K562 (cell line): ENCODE measurements around the gene DZIP3. TPM values are rescaled to one million over a fixed set of nuclear protein-coding genes. Genes with fewer than 3 reads are reported as not detected.
A peak's percentile ranks its signal among the peaks of the same experiment; 100 is the strongest.

Experiments
- DMBX1 ChIP-seq: fragments of 250-450 bp; sonication (Bioruptor Pico); IDR thresholded peaks from 2 replicates; pipeline ENCODE4 v1.8.0; 2022; ENCODE audit warnings: inconsistent platforms, mild to moderate bottlenecking, moderate library complexity, borderline replicate concordance
- ESRRA ChIP-seq: fragments of 450-650 bp; IDR thresholded peaks from 2 replicates; pipeline ENCODE4 v1.6.1; 2014; ENCODE audit warnings: low read depth, mild to moderate bottlenecking, moderate library complexity, borderline replicate concordance
- HDAC8 ChIP-seq: fragments of 450-650 bp; IDR thresholded peaks from 2 replicates; pipeline ENCODE4 v1.6.1; 2016; ENCODE audit warnings: mild to moderate bottlenecking, missing genetic modification characterization, moderate library complexity, missing compliant biosample characterization
- IRF2 ChIP-seq: sonication (generic); formaldehyde crosslinking; IDR thresholded peaks from 2 replicates; pipeline ENCODE4 v1.8.1; 2022; ENCODE audit warnings: mild to moderate bottlenecking, missing genetic modification reagents
- NFRKB ChIP-seq: fragments of 450-650 bp; IDR thresholded peaks from 2 replicates; pipeline ENCODE4 v1.6.1; 2016; ENCODE audit warnings: low read depth
- POLR2G ChIP-seq: fragments of 200-400 bp; formaldehyde crosslinking; IDR thresholded peaks from 2 replicates; pipeline ENCODE4 v1.6.1; 2017; ENCODE audit warnings: low read depth, mild to moderate bottlenecking, antibody characterized with exemption, low read length, moderate library complexity
- PTTG1 ChIP-seq: fragments of 450-650 bp; IDR thresholded peaks from 2 replicates; pipeline ENCODE4 v1.6.1; 2016; ENCODE audit warnings: low read depth, mild to moderate bottlenecking, missing genetic modification characterization, missing compliant biosample characterization
- RUNX1 ChIP-seq: sonication (generic); IDR thresholded peaks from 2 replicates; pipeline ENCODE4 v1.6.1; 2016; ENCODE audit warnings: antibody characterized with exemption, low read depth
- SPI1 ChIP-seq: IDR thresholded peaks from 2 replicates; pipeline ENCODE4 v1.6.1; 2011; ENCODE audit warnings: low read depth, low read length, control low read depth, borderline replicate concordance
- TBP ChIP-seq: optimal IDR thresholded peaks from 2 replicates; pipeline ENCODE3; 2011; ENCODE audit warnings: low read depth, low read length, improper control_type of control experiment
- ZNF121 ChIP-seq: sonication (generic); formaldehyde crosslinking; conservative IDR thresholded peaks from 2 replicates; pipeline ENCODE4 v1.8.0; 2022; ENCODE audit warnings: missing genetic modification reagents
- ZNF134 ChIP-seq: fragments of 250-450 bp; sonication (Bioruptor Pico); conservative IDR thresholded peaks from 2 replicates; pipeline ENCODE4 v1.4.0; 2020
- ZNF347 ChIP-seq: fragments of 450-650 bp; formaldehyde crosslinking; IDR thresholded peaks from 2 replicates; pipeline ENCODE4 v1.4.0; 2020; ENCODE audit warnings: low read depth, mild to moderate bottlenecking, moderate library complexity
- ZNF445 ChIP-seq: fragments of 250-450 bp; sonication (Bioruptor Pico); IDR thresholded peaks from 2 replicates; pipeline ENCODE4 v1.4.0; 2020; ENCODE audit warnings: low read depth, mild to moderate bottlenecking, moderate library complexity
- polyA plus RNA-seq, 8 experiments: library from polyadenylated mRNA; depleted of rRNA in 4 of 8; stranded (reverse) in 5 of 8; unstranded in 3 of 8; fragments of >200 nt; fragmentation: Nextera tagmentation in 2 of 8; fragmentation: Illumina TruSeq in 1 of 8; extraction: Ambion mirVana in 2 of 8; extraction: Trizol in 1 of 8; gene quantifications; 2 replicates each; pipeline versions ENCODE4 v1.2.1 to v1.2.3, GENCODE V29; 2011 to 2014; ENCODE audit warnings: inconsistent platforms in 1 of 8, missing spikeins in 1 of 8
- total RNA-seq, 7 experiments: library from RNA; depleted of rRNA in 6 of 7; stranded (reverse); fragments of >200 nt in 6 of 7; fragmentation: Illumina TruSeq in 2 of 7; extraction: Trizol in 2 of 7; gene quantifications; 2 replicates each; pipeline versions ENCODE4 v1.2.1 to v1.2.3, GENCODE V29; 2011 to 2021; ENCODE audit warnings: low replicate concordance in 1 of 7
- TF ChIP-seq, protein P1 (sequence below), 2 experiments: fragments of 200-800 bp in 1 of 2; sonication (Bioruptor generic) in 1 of 2; sonication (generic) in 1 of 2; formaldehyde crosslinking in 1 of 2; IDR thresholded peaks in 1 of 2; conservative IDR thresholded peaks in 1 of 2; 2 replicates each; pipeline versions ENCODE4 v1.5.0 to v1.6.1; 2016 to 2020; ENCODE audit warnings: missing compliant biosample characterization in 1 of 2, missing genetic modification characterization in 1 of 2, missing genetic modification reagents in 1 of 2
- TF ChIP-seq, protein P2 (sequence below): fragments of 450-650 bp; conservative IDR thresholded peaks from 2 replicates; pipeline ENCODE4 v1.6.1; 2016; ENCODE audit warnings: missing genetic modification characterization, low read depth, mild to moderate bottlenecking, control low read depth, missing compliant biosample characterization
- TF ChIP-seq, protein P3 (sequence below): sonication (generic); formaldehyde crosslinking; IDR thresholded peaks from 2 replicates; pipeline ENCODE4 v1.8.0; 2022; ENCODE audit warnings: mild to moderate bottlenecking, missing genetic modification reagents
- TF ChIP-seq, protein P4 (sequence below), 3 experiments: fragments of 200-800 bp in 1 of 3; fragments of 250-450 bp in 1 of 3; fragments of 450-650 bp in 1 of 3; sonication (Bioruptor Pico) in 1 of 3; sonication (Bioruptor generic) in 1 of 3; formaldehyde crosslinking in 1 of 3; IDR thresholded peaks; 2 replicates each; pipeline versions ENCODE4 v1.6.1 to v1.8.0; 2016 to 2022; ENCODE audit warnings: mild to moderate bottlenecking in 2 of 3, missing genetic modification characterization in 2 of 3, missing compliant biosample characterization in 1 of 3, moderate library complexity in 1 of 3

DZIP3 gene
- total and polyA plus RNA-seq, 9 of the 15 experiments (the other 6 are each of a cell fraction or from before 2014, with no cell fraction given): 3.5 to 9.7 (median 5.7) TPM

DNA sequence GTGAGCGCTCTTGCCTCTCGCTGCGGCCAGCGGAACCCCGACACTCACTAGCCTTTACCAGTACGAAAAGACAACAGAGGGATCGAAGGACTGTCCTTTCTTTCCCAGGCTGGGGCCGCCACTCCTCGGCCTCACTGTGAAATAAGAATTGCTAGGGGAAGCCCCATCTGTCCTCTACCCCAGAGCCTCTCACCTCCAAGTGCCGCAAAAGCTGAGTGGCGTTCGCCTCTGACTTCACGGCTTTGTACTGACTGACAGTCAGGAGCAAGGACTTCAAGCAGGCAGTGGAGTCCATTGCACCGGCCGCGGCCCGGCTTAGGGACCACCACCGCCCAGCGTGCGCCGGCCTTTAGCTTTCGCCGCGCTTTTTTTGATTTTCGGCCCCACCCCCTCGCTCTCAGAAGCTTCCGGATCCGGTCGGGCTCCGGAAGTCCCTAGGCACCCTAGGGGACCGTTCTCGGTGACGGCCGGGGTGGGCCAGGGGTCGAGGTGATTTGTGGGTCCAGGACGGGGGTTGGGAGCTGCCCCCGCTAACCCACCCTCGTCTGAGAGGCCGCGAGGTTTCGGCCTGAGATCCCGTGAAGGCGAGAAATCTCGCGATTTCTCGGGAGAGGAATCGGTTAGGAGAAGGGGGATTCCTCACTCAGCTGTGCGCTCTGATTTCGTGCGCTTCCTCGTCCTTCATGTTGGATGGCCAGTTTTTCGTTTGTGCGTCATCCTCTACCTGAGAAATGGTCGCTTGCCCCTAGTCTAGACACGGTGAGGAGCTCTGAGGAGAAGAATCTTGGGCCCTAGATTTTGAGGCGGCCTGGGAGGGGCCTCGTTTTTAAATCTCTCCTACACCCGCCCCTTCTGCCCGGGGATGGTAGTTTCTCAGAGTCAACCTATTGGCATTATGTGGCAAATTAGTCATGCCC, at the start of gene DZIP3, which contains the start of gene CIP2A (continued):
- TF ChIP-seq TBP: peak; percentile 68
- no peak for TF ChIP-seq RUNX1
- TF ChIP-seq ZNF347: no peak
- peak; percentile 59 for TF ChIP-seq ESRRA
- TF ChIP-seq POLR2G: peak; percentile 95
- TF ChIP-seq, protein P1, sequence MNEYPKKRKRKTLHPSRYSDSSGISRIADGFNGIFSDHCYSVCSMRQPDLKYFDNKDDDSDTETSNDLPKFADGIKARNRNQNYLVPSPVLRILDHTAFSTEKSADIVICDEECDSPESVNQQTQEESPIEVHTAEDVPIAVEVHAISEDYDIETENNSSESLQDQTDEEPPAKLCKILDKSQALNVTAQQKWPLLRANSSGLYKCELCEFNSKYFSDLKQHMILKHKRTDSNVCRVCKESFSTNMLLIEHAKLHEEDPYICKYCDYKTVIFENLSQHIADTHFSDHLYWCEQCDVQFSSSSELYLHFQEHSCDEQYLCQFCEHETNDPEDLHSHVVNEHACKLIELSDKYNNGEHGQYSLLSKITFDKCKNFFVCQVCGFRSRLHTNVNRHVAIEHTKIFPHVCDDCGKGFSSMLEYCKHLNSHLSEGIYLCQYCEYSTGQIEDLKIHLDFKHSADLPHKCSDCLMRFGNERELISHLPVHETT (CRISPR knock-in tag; conservative IDR thresholded peaks at IDR 0.05 in 1 of 2, IDR thresholded peaks at IDR 0.05 in 1 of 2): peak in 1 of 2 experiments; percentile 52; a peak in 1 of 4 replicates
- no peak for TF ChIP-seq ZNF121 (CRISPR knock-in tag)
- TF ChIP-seq, protein P2, sequence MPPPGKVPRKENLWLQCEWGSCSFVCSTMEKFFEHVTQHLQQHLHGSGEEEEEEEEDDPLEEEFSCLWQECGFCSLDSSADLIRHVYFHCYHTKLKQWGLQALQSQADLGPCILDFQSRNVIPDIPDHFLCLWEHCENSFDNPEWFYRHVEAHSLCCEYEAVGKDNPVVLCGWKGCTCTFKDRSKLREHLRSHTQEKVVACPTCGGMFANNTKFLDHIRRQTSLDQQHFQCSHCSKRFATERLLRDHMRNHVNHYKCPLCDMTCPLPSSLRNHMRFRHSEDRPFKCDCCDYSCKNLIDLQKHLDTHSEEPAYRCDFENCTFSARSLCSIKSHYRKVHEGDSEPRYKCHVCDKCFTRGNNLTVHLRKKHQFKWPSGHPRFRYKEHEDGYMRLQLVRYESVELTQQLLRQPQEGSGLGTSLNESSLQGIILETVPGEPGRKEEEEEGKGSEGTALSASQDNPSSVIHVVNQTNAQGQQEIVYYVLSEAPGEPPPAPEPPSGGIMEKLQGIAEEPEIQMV (tag): no peak
- no peak for TF ChIP-seq ZNF445 (CRISPR knock-in tag)
- TF ChIP-seq, protein P3, sequence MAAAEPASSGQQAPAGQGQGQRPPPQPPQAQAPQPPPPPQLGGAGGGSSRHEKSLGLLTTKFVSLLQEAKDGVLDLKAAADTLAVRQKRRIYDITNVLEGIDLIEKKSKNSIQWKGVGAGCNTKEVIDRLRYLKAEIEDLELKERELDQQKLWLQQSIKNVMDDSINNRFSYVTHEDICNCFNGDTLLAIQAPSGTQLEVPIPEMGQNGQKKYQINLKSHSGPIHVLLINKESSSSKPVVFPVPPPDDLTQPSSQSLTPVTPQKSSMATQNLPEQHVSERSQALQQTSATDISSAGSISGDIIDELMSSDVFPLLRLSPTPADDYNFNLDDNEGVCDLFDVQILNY: no peak
- TF ChIP-seq DMBX1 (CRISPR knock-in tag): no peak
- no peak for TF ChIP-seq SPI1
- no peak for TF ChIP-seq HDAC8
- no peak for TF ChIP-seq ZNF134 (CRISPR knock-in tag)
- TF ChIP-seq NFRKB: peak; percentile 45; the same call in 1 of the 2 replicates
- TF ChIP-seq PTTG1: no peak
- no peak for TF ChIP-seq IRF2
- TF ChIP-seq, protein P4, sequence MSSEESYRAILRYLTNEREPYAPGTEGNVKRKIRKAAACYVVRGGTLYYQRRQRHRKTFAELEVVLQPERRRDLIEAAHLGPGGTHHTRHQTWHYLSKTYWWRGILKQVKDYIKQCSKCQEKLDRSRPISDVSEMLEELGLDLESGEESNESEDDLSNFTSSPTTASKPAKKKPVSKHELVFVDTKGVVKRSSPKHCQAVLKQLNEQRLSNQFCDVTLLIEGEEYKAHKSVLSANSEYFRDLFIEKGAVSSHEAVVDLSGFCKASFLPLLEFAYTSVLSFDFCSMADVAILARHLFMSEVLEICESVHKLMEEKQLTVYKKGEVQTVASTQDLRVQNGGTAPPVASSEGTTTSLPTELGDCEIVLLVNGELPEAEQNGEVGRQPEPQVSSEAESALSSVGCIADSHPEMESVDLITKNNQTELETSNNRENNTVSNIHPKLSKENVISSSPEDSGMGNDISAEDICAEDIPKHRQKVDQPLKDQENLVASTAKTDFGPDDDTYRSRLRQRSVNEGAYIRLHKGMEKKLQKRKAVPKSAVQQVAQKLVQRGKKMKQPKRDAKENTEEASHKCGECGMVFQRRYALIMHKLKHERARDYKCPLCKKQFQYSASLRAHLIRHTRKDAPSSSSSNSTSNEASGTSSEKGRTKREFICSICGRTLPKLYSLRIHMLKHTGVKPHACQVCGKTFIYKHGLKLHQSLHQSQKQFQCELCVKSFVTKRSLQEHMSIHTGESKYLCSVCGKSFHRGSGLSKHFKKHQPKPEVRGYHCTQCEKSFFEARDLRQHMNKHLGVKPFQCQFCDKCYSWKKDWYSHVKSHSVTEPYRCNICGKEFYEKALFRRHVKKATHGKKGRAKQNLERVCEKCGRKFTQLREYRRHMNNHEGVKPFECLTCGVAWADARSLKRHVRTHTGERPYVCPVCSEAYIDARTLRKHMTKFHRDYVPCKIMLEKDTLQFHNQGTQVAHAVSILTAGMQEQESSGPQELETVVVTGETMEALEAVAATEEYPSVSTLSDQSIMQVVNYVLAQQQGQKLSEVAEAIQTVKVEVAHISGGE (CRISPR knock-in tag; IDR thresholded peaks at IDR 0.05): peak in 1 of 3 experiments; percentile 92; a peak in 3 of 6 replicates
